Measurements from ENCODE around the gene IQSEC1.

IQSEC1 gene

GRCh38 chr3:13107661-13108060 lies 34.4 kb upstream of the IQSEC1 start:
- DNase-seq (ENCODE audit: low read depth in 2 of 2, low spot score in 1 of 2): no peak

- no peak for DNase-seq (ENCODE audit: low read depth in 2 of 2, low spot score in 1 of 2)
Observed at GRCh38 chr3:13106308-13107001, 33.2 kb upstream of the IQSEC1 start.

- no peak for DNase-seq (ENCODE audit: low read depth in 2 of 2, low spot score in 1 of 2)
Observed at GRCh38 chr3:13105896-13106250, 32.6 kb upstream of the IQSEC1 start.

GRCh38 chr3:13105181-13105895 lies 32.1 kb upstream of the IQSEC1 start:
- DNase-seq (ENCODE audit: low read depth in 2 of 2, low spot score in 1 of 2): no peak

- no peak for DNase-seq (ENCODE audit: low read depth in 2 of 2, low spot score in 1 of 2)
Observed at GRCh38 chr3:13104511-13104910, 31.3 kb upstream of the IQSEC1 start.

- no peak for DNase-seq (ENCODE audit: low read depth in 2 of 2, low spot score in 1 of 2)
Observed at GRCh38 chr3:13103416-13104058, 30.3 kb upstream of the IQSEC1 start.

- no peak for DNase-seq (ENCODE audit: low read depth in 2 of 2, low spot score in 1 of 2)
Observed at GRCh38 chr3:13102386-13103345, 29.4 kb upstream of the IQSEC1 start.

GRCh38 chr3:13099707-13100106 lies 26.5 kb upstream of the IQSEC1 start:
- DNase-seq (ENCODE audit: low read depth in 2 of 2, low spot score in 1 of 2): no peak

GRCh38 chr3:13098192-13098988 lies 25.2 kb upstream of the IQSEC1 start:
- DNase-seq (ENCODE audit: low read depth in 2 of 2, low spot score in 1 of 2): no peak

GRCh38 chr3:13096356-13096755 lies 23.1 kb upstream of the IQSEC1 start:
- DNase-seq (ENCODE audit: low read depth in 2 of 2, low spot score in 1 of 2): no peak

GRCh38 chr3:13095408-13095937 lies 22.2 kb upstream of the IQSEC1 start:
- no peak for DNase-seq (ENCODE audit: low read depth in 2 of 2, low spot score in 1 of 2)

GRCh38 chr3:13093687-13094086 lies 20.5 kb upstream of the IQSEC1 start:
- no peak for DNase-seq (ENCODE audit: low read depth in 2 of 2, low spot score in 1 of 2)

GRCh38 chr3:13092621-13093617 lies 19.7 kb upstream of the IQSEC1 start:
- DNase-seq (ENCODE audit: low read depth in 2 of 2, low spot score in 1 of 2): no peak

- DNase-seq (ENCODE audit: low read depth in 2 of 2, low spot score in 1 of 2): peak; percentile 57 to 58
Observed at GRCh38 chr3:13091898-13092611, 18.8 kb upstream of the IQSEC1 start.

GRCh38 chr3:13088028-13089006 lies 15.1 kb upstream of the IQSEC1 start:
- DNase-seq (ENCODE audit: low read depth in 2 of 2, low spot score in 1 of 2): no peak

GRCh38 chr3:13087320-13087990 lies 14.2 kb upstream of the IQSEC1 start:
- DNase-seq (ENCODE audit: low read depth in 2 of 2, low spot score in 1 of 2): no peak

Data from stimulated activated CD8-positive, alpha-beta memory T cell treated with anti-CD3 and anti-CD28 coated beads, Interleukin-4, amount 100 ng/mL, for 4 hours (primary cell).